ENCODE results near the gene LRRC3B.

LRRC3B gene

DNA sequence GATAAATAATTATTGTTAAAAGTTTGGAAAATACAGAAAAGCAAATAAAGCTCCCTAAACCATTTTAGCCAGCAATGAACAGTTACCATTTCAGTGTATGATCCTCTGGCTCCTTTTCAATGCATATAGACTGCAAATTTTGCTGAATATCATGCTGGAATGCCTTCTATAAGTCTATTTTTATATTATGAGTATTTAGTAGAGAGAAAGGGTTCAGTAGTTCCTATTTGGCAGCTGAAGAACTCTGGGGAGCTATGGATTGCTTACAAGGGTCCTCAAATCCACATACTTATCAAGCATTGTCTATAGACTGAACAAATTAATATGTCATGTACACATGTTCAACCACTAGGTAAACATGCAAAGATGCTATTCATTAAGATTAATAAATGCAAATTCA is 46.1 kb downstream of the LRRC3B start:
- Histone ChIP-seq H3K4me2 (ENCODE audit: low read depth, low read length, poor library complexity, severe bottlenecking) (no peak overlapping the region), H3K9ac (ENCODE audit: low read depth, low read length, poor library complexity, severe bottlenecking) (no peak overlapping the region), H4K20me1 (ENCODE audit: insufficient read depth, low read length, poor library complexity, severe bottlenecking) (no peaks in the 10 kb centered on the region), H3F3A (ENCODE audit: low read depth) (no peaks in the 10 kb centered on the region), H3K9me2 (replicated peaks; ENCODE audit: low read depth, low read length) (no peaks in the 10 kb centered on the region), H3K9me3 (ENCODE audit: insufficient read depth, low read depth, low read length) (no peaks in the 10 kb centered on the region), H2AFZ (ENCODE audit: low read length) (no peak overlapping the region), H3K4me3 (ENCODE audit: low read length, poor library complexity, severe bottlenecking) (no peak overlapping the region), H3K27me3 (ENCODE audit: insufficient read depth, low read length, poor library complexity, severe bottlenecking) (no peaks in the 10 kb centered on the region), H3K36me3 (ENCODE audit: insufficient read depth, low read length) (no peaks in the 10 kb centered on the region), H3K79me2 (ENCODE audit: insufficient read depth, low read length) (no peaks in the 10 kb centered on the region), H3K4me1 (ENCODE audit: insufficient read depth, low read length, poor library complexity, severe bottlenecking) (no peaks in the 10 kb centered on the region)
- TF ChIP-seq EZH2phosphoT487 (IDR thresholded peaks at IDR 0.05; ENCODE audit: borderline replicate concordance), result no peak
- TF ChIP-seq, protein P1, sequence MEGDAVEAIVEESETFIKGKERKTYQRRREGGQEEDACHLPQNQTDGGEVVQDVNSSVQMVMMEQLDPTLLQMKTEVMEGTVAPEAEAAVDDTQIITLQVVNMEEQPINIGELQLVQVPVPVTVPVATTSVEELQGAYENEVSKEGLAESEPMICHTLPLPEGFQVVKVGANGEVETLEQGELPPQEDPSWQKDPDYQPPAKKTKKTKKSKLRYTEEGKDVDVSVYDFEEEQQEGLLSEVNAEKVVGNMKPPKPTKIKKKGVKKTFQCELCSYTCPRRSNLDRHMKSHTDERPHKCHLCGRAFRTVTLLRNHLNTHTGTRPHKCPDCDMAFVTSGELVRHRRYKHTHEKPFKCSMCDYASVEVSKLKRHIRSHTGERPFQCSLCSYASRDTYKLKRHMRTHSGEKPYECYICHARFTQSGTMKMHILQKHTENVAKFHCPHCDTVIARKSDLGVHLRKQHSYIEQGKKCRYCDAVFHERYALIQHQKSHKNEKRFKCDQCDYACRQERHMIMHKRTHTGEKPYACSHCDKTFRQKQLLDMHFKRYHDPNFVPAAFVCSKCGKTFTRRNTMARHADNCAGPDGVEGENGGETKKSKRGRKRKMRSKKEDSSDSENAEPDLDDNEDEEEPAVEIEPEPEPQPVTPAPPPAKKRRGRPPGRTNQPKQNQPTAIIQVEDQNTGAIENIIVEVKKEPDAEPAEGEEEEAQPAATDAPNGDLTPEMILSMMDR (conservative IDR thresholded peaks at IDR 0.05; ENCODE audit: low read length), result no peak

DNA sequence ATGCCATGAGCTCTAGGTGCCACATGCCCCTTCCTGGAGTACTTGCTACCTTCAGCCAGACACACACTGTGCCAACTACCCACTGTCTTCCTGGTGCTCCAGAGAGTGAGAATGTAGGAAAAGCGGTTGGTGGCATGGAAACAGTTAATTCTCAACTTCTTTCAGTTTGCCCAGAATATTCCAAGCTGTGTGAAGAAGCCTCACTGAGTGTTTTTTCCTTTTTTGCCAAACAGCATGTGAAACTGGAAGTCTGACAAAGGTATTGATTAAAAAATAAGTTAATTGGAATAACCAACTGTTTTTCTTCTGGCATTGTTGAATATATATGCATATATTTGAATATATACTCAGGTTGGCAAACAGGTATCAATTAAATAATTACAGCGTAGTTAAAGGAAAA is 52.8 kb downstream of the LRRC3B start:
- H3K79me2 ChIP-seq (ENCODE audit: insufficient read depth, low read length), result no peaks in the 10 kb centered on the region

DNA sequence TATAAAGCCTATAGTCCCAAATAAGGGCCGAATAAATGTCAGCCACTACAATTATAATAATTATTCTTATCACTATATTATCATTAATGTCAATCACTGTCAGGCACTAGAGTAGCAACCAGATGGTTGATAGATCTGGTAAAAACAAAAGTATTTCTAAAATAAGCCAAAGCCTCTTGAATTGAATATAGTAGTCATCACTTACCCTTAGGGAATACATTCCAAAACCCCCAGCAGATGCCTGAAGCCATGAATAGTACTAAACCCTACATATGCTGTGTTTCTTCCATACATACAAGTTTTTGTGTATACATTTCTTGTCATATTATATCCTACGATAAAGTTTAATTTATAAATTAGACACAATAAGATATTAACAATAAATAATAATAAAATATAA is 59.1 kb downstream of the LRRC3B start:
- Histone ChIP-seq H3K4me3 (ENCODE audit: low read length, poor library complexity, severe bottlenecking) (no peak overlapping the region), H3K4me2 (ENCODE audit: low read depth, low read length, poor library complexity, severe bottlenecking) (no peak overlapping the region), H3K9ac (ENCODE audit: low read depth, low read length, poor library complexity, severe bottlenecking) (no peak overlapping the region), H3K9me2 (replicated peaks; ENCODE audit: low read depth, low read length) (no peaks in the 10 kb centered on the region), H3K4me1 (ENCODE audit: insufficient read depth, low read length, poor library complexity, severe bottlenecking) (no peaks in the 10 kb centered on the region), H3K79me2 (ENCODE audit: insufficient read depth, low read length) (no peaks in the 10 kb centered on the region), H3K9me3 (ENCODE audit: insufficient read depth, low read depth, low read length) (no peaks in the 10 kb centered on the region), H3F3A (ENCODE audit: low read depth) (no peaks in the 10 kb centered on the region), H4K20me1 (ENCODE audit: insufficient read depth, low read length, poor library complexity, severe bottlenecking) (no peaks in the 10 kb centered on the region), H3K36me3 (ENCODE audit: insufficient read depth, low read length) (no peaks in the 10 kb centered on the region), H2AFZ (ENCODE audit: low read length) (no peak overlapping the region), H3K27me3 (ENCODE audit: insufficient read depth, low read length, poor library complexity, severe bottlenecking) (no peaks in the 10 kb centered on the region)
- TF ChIP-seq, protein P1 (conservative IDR thresholded peaks at IDR 0.05; ENCODE audit: low read length), result no peak
- no peak for TF ChIP-seq EZH2phosphoT487 (IDR thresholded peaks at IDR 0.05; ENCODE audit: borderline replicate concordance)

More for the DNA sequence above, 52.8 kb downstream of the LRRC3B start:
- H3K4me2 ChIP-seq (ENCODE audit: low read depth, low read length, poor library complexity, severe bottlenecking), result no peak overlapping the region
- H3K36me3 ChIP-seq (ENCODE audit: insufficient read depth, low read length), result no peaks in the 10 kb centered on the region
- no peak overlapping the region for H3K4me3 ChIP-seq (ENCODE audit: low read length, poor library complexity, severe bottlenecking)
- H2AFZ ChIP-seq (ENCODE audit: low read length), result no peak overlapping the region
- no peak overlapping the region for H3K9ac ChIP-seq (ENCODE audit: low read depth, low read length, poor library complexity, severe bottlenecking)
- H4K20me1 ChIP-seq (ENCODE audit: insufficient read depth, low read length, poor library complexity, severe bottlenecking), result no peaks in the 10 kb centered on the region
- H3F3A ChIP-seq (ENCODE audit: low read depth), result no peaks in the 10 kb centered on the region
- no peaks in the 10 kb centered on the region for H3K9me2 ChIP-seq (replicated peaks; ENCODE audit: low read depth, low read length)
- H3K9me3 ChIP-seq (ENCODE audit: insufficient read depth, low read depth, low read length), result no peaks in the 10 kb centered on the region
- no peaks in the 10 kb centered on the region for H3K4me1 ChIP-seq (ENCODE audit: insufficient read depth, low read length, poor library complexity, severe bottlenecking)
- no peaks in the 10 kb centered on the region for H3K27me3 ChIP-seq (ENCODE audit: insufficient read depth, low read length, poor library complexity, severe bottlenecking)
- no peak for TF ChIP-seq EZH2phosphoT487 (IDR thresholded peaks at IDR 0.05; ENCODE audit: borderline replicate concordance)
- TF ChIP-seq, protein P1 (conservative IDR thresholded peaks at IDR 0.05; ENCODE audit: low read length), result no peak
